ENCODE data around the gene MSS51.
A peak's percentile ranks its signal among the peaks of the same experiment; 100 is the strongest.
"Not testable (repeated sequence)": the region's sequence is repeated elsewhere in the genome, so short reads cannot be mapped to it uniquely, and the experiment has no call there.

Gene MSS51

DNA sequence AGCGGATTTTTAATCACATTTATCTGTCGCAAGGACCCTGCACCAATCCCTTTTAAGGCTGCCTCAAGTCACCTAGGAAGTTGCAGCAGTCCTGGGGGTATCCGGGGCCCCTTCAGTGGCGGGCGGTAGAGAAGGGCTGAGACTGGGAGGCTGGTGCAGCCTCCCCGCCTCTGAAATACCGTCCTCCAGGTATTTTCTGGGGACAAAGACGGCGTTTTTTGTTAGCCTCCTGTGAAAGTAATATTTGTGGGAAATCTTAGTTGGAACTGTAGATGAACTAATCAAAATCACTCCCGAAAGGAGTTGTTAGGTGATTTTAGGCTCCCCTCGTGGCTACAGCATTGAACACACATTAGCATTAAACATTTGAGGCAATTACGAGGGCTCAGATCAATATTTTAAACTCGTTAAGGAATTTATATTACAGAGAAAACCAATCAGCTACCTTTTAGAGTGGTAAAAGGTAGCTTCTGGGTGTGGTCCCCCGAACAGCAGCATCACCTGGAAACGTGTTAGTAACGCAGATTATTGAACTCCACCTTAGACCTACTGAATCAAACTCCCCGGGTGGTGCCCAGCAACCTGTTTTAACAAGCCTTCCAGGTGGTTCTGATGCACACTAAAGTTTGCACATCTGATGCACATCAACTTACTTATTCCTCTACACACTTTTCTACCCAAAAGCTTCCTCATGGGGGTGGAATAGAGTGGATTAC is 19.0 kb downstream of the MSS51 start:
- DNase-seq = peak; percentile 12

DNA sequence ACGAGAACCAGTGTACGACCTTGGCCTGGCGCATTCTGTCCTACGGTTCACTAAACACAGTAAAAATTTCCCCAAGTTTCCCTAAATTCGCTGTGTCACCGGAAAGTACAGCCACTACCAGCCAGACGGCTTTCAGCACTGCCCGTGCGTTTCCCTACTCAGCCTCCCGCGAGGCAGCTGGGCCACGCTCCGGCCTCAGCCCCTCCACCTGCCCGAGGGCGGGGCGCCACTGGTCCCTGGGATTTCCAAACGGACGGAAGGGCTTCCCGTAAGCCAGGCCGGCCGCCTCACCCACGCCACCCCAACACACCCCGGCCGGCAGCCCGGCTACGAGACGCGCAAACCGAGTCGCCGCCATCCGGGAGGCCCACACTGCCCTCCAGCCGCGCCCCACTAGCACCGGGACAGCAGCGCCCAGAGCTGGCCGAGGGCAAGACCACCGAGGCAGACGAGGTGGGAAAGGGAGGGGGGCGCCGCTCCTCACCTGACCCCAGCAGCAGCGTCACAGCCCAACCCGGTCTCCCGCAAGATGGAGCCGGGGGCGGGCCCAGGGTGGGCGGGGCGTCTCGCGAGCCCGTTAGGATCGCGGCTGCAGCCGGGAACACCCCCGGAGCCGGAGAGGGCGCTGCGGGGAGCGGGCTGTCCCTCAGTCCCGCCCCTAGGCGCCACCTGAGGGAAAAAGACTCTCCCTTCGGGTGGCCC is 19.7 kb downstream of the MSS51 start, which contains the start of gene ANXA7:
Gene ANXA7 (minus strand): TSS at position 531 of the 702 bp plus-strand sequence. CDS start 13,202 bp downstream, outside the sequence.
- DNase-seq = peak; percentile 97

DNA sequence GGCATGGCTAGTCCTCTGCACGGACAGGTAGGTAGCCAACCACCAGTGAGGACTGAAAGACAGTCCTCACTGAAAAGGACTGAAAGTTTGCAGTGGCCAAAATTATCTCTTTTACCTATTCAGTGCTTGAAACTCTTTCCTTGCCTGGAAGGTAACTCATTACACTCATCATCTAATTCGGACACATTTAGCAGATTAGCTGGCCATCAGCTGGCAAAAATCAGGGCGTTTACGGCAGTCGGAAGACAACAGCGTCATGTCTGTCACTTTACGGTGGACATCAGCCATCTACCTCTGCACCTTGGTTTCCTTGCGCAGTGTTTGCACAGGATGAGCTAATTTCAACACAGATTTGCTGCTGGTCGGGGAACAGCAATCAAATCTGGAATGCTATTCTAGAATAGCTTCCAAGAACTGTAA is 20.2 kb downstream of the MSS51 start:
- no peak for DNase-seq

DNA sequence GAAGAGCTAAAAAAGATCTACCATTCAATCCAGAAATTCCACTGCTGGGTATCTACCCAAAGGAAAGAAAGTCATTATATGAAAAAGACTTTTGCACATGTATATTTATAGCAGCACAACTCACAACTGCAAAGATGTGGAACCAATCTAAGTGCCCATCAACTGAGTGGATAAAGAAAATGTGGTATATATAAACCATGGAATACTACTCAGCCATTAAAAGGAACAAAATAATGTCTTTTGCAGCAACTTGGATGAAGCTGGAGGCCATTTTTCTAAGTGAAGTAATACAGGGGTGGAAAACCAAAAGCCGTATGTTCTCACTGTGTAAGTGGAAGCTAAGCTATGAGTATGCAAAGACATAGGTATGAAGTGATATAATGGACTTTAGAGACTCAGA is 22.5 kb downstream of the MSS51 start:
- DNase-seq = no peak

DNA sequence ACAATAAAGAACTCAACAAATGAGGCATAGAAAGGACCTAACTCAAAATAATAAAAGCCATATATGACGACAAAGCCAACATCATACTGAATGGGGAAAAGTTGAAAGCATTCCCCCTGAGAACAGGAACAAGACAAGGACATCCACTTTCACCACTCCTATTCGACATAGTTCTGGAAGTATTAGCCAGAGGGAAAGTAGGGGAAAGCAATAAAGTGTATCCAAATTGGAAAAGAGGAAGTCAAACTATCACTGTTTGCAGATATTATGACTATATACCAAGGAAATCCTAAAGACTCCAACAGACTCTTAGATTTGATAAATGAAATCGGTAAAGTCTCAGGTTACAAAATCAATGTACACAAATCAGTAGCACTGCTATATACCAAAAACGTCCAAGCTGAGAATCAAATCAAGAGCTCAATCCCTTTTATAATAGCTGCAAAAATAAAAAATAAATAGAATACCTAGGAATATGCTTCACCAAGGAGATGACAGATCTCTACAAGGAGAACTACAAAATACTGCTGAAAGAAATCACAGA is 24.3 kb downstream of the MSS51 start:
- DNase-seq = no peak

DNA sequence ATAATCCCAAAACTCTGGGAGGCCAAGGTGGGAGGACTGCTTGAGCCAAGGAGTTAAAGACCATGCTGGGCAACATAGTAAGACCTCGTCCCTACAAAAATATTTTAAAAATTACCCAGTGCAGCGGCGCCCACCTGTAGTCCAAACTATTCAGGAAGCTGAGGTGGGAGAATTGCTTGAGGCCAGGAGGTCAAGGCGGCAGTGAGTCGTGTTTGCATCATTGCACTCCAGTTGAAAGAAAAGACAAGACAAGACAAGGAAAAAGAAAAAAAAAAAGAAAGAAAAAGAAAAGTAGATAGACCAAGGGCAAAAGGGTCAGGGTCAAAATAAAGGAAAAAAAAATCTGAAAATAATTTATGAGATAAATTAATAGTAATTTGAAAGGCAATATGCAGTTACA is 25.3 kb downstream of the MSS51 start:
- no peak for DNase-seq

DNA sequence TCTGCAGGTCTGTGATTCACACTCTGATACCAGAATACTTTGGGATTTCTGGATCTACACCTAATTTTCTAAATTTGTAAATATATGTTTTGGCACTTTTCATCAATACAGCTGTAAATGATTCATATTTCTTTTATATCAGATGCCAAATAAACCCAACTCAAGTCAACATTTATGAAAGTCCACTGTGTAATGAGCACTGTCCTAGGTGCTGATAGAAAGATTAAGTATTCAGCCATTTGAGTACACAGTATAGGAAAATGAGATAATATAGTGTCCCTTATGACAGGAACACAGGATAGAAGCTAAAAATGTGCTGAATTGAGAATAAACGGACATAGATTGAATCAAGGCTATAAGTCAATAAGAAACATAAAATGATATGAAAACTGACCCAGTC is 25.9 kb downstream of the MSS51 start:
- DNase-seq = no peak

DNA sequence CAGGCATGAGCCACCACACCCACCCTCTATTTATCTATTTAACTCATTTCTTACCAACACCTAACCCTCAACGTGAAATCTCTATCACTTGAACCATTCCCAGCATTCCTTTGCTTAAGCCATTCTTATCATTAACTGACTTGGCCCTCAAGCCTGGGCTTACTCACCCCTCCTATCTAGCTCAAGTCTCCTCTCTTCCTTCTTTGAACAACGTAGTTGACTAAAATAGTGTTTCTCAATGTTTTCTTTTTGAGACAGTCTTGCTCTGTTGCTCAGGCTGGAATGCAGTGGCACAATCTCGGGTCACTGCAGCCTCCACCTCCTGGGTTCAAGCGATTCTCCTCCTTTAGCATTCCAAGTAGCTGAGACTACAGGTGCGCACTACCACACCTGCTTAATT is 26.5 kb downstream of the MSS51 start:
- no peak for DNase-seq

DNA sequence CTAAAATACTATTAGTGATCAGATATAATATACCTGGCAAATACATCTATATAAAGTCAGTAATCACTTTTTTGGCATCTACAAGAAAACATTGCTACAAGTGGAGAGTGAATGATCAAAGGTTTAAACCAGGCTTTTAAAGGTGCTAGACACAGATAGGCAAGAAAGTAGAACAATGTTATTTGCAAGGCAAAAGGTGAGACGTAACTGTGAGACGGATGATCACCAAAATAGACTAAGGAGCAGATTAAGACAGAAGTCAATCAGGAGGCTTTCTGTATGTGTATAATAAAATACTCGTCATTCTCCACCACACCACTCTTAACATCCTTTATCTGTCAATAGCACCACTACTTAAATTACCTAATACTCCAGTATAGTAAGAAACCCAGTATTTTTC is 27.8 kb downstream of the MSS51 start:
- no peak for DNase-seq

DNA sequence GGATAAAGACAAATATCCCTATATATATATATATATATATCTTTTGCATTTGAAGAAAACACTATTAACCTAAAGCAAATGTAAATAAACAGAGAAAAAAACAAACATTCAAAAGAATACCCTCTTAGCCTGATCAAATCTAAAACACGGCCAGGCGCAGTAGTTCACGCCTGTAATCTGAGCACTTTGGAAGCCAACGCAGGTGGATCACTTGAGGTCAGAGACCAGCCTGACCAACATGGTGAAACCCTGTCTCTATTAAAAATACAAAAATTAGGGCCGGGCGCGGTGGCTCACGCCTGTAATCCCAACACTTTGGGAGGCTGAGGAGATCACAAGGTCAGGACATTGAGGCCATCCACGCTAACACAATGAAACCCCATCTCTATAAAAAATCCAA is 28.7 kb downstream of the MSS51 start:
- no peak for DNase-seq

DNA sequence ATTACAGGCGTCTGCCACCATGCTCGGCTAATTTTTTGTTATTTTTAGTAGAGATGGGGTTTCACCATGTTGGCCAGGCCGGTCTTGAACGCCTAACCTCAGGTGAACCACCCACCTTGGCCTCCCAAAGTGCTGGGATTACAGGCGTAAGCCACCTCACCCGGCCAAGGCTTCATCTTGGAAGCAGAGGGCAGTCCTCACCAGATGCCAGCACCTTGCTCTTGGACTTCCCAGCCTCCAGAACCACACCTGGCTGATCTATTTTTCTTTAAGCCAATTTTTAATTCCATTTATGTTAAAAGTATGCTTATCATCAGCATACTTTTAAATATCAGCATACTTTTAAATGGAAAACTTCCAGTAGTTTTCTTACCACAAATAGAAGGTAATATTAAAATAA is 31.7 kb downstream of the MSS51 start:
- no peak for DNase-seq

DNA sequence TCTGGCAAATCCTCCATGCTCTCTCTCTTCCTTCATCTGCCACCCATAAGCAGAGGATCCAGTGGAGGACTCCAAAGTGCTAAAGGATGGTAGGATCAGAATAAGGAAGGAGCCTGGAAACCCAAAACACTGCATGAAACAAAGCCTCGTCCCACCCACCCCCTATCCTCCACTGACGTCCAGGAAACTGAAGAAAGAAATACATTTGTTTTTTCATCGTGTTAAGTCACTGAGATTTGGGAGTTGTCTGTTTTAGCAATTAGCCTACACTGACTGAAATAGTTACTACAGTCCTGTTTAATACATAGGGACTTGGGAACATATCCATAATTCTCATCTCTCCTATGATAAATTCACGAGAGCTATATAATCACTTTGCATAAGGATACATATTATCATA is 34.3 kb downstream of the MSS51 start:
- DNase-seq = no peak

DNA sequence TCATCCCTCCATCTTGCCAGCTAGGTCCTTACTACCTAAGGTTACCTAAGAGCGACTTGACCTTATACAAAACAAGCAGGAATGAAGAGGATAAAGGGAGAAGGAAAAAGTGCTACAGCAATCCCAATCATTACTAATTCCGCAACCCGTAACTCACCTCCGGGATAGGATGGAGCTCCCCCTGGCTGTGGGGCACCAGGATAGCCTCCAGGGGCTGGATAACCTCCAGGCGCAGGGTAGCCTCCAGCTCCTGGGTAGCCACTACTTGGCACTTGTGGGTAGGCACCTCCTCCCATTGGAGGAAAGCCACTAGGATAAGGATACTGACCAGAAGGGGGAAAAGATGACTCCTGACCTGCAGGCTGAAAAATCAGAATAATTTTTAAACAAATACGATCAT is 35.3 kb downstream of the MSS51 start:
- no peak for DNase-seq

DNA sequence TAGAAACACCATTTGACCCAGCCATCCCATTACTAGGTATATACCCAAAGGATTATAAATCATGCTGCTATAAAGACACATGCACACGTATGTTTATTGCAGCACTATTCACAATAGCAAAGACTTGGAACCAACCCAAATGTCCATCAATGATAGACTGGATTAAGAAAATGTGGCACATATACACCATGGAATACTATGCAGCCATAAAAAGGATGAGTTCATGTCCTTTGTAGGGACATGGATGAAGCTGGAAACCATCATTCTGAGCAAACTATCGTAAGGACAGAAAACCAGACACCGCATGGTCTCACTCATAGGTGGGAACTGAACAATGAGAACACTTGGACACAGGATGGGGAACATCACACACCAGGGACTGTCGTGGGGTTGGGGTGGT is 39.0 kb downstream of the MSS51 start:
- not testable (repeated sequence) for DNase-seq

DNA sequence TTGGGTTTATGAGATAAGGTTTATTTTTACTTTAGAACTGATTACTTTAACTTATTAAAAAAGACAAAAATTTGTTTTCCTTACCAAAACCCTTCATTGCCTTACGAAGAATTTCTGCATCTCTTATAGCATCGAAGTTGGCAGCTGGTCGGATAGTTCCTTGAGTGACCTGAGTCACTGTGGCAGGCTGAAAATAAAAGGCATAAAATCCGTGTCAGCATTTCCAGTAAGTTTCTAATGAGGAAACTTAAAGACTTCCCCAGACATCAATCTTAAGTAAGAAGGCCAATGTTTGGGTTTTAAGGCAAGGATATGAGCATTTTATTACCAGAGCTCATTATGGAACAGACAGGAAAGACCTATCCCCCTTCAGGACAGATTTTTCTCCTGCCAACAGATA is 45.1 kb downstream of the MSS51 start:
- no peak for DNase-seq

DNA sequence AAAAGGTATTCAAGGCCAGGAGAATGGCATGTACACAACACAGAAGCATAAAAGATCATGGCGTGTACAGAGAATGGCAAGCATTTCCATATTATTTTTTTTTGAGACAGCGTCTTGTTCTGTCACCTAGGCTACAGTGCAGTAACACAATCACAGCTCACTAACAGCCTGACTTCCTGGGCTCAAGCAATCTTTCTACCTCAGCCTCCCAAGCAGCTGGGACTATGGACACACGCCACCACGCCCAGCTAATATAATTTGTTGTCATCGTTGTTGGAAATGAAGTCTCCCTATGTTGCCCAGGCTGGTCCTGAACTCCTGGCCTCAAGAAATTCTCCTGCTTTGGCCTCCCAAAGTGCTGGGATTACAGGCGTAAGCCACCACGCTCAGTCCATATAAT is 46.8 kb downstream of the MSS51 start:
- DNase-seq = no peak

DNA sequence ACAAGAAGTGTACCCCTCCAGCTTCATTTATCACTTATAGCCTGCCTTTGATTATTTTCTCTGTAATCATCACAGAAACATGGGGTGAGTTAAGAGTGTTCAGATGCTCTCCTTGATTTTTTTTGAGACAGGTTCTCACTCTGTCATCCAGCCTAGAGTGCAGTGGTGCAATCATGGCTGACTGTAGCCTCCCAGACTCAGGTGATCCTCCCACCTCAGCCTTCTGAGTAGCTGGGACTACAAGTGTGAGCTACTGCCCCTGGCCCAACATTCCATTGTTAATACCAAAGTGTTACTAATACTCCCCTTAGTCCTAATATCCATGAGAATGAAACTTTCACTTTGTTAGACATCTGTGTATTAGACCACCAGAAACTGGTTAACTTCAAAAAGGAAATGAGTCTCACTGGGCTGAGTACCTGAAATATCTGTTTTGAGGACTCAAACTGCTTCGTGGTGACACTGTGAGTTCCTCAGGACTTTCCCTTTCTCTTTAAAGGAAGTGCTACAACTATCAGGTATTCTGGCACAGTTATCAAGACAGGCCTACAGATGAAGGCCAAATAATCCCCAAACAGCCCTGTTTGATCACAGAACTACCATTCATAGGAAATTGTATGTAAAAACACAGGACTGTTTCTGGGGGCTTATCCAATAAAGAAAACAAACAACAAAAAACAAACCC is 54.2 kb downstream of the MSS51 start:
- DNase-seq = no peak

DNA sequence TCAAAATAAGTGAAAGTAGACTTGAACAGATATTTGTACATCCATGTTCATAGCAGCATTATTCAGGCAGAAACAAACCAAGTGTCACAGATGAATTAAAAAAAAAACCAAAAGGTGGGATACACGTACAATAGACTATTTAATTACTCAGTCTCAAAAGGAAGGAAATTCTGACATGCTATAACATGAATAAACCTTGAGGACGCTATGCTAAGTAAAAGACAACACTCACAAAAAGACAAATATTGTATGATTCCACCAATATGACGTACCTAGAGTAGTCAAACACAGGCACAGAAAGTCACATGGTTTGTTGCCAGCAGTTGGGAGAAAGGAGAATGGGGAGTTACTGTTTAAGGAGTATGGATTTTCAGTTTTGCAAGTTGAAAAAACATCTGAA is 56.7 kb downstream of the MSS51 start:
- DNase-seq = no peak

All from right kidney (tissue), 1 donor.